HCT116 (cell line): Measurements from ENCODE around the gene ADCY10. TPM values are rescaled to one million over a fixed set of nuclear protein-coding genes. Genes with fewer than 3 reads are reported as not detected.

Source experiments
- ATAC-seq: fragments of 200-7000 bp; cut with Tn5 transposase; 2 replicates; pipeline ENCODE4 v1.9.1; 2020; ENCODE audit warnings: mild to moderate bottlenecking, moderate library complexity
- BruUV-seq: library from RNA; stranded (reverse); fragments of 400-500 nt; replicated peaks from 2 replicates; lab custom pipeline; 2021; lab: Mats Ljungman, UMichigan
- CTCF ChIA-PET: fragments of 300-600 bp; sonication (Branson Sonifier 250); formaldehyde crosslinking; loops from one replicate; lab custom pipeline; 2021; ENCODE audit warnings: antibody characterized with exemption; lab: Charles Lee
- POLR2A ChIA-PET: fragments of 300-600, 350-600 bp; sonication (Branson Sonifier 250); formaldehyde crosslinking; loops from one replicate; lab custom pipeline; 2021; ENCODE audit warnings: antibody characterized with exemption; lab: Charles Lee
- RAD21 ChIA-PET, 2 experiments: fragments of 300-600 bp; sonication (Branson Sonifier 250); formaldehyde crosslinking; loops; one replicate each; lab custom pipeline; 2023; ENCODE audit warnings: low total read pairs in 2 of 2; ENCODE audit not compliant: uncharacterized antibody in 2 of 2, unreplicated experiment in 2 of 2, low non-redundant PET in 1 of 2; lab: Charles Lee
- DNase-seq: peaks from one replicate; pipeline ENCODE4 v3.0.0-alpha.2; 2010; ENCODE audit warnings: low read depth, low spot score
- H2AFZ ChIP-seq: fragments of 200-600 bp; shearing (Covaris generic), sonication (generic); 2 replicates; pipeline ENCODE4 v1.6.1; 2017; ENCODE audit warnings: low read depth, mixed run types, mixed read lengths, antibody characterized with exemption, low read length; ENCODE audit not compliant: poor library complexity, severe bottlenecking
- H3K27ac ChIP-seq: 2 replicates; pipeline ENCODE4 v1.5.1; 2012; ENCODE audit warnings: low read depth, low read length
- H3K27me3 ChIP-seq: fragments of 200-600 bp; sonication (generic); 2 replicates; pipeline ENCODE4 v1.6.1; 2016; ENCODE audit warnings: mixed run types, low read length, mixed read lengths; ENCODE audit not compliant: insufficient read depth
- H3K36me3 ChIP-seq, 2 experiments: fragments of 200-500 bp in 1 of 2; fragments of 200-600 bp in 1 of 2; sonication (Bioruptor generic) in 1 of 2; sonication (generic) in 1 of 2; 2 replicates each; pipeline versions ENCODE4 v1.5.1 to v1.6.1; 2014 to 2016; ENCODE audit warnings: low read length in 2 of 2, inconsistent platforms in 1 of 2, mixed read lengths in 1 of 2, mixed run types in 1 of 2; ENCODE audit not compliant: insufficient read depth in 2 of 2, control insufficient read depth in 1 of 2
- H3K4me1 ChIP-seq, 2 experiments: fragments of 200-600 bp in 1 of 2; sonication (generic) in 1 of 2; 2 replicates each; pipeline versions ENCODE4 v1.5.1 to v1.6.1; 2012 to 2017; ENCODE audit warnings: low read length in 2 of 2, inconsistent platforms in 1 of 2, mild to moderate bottlenecking in 1 of 2, mixed read lengths in 1 of 2, mixed run types in 1 of 2, moderate library complexity in 1 of 2; ENCODE audit not compliant: insufficient read depth in 2 of 2, control insufficient read depth in 1 of 2
- H3K4me2 ChIP-seq: fragments of 200-600 bp; sonication (generic); 2 replicates; pipeline ENCODE4 v1.6.1; 2017; ENCODE audit warnings: mixed run types, low read length, mixed read lengths
- H3K4me3 ChIP-seq, 2 experiments: fragments of 200-600 bp in 1 of 2; sonication (generic) in 1 of 2; replicated peaks in 1 of 2; 2 replicates each; pipeline ENCODE4 v1.5.1; 2011 to 2016; ENCODE audit warnings: low read length in 2 of 2, control low read depth in 1 of 2, low read depth in 1 of 2, mild to moderate bottlenecking in 1 of 2, mixed read lengths in 1 of 2, mixed run types in 1 of 2
- H3K79me2 ChIP-seq: fragments of 200-600 bp; sonication (generic); 2 replicates; pipeline ENCODE4 v1.6.1; 2017; ENCODE audit warnings: mild to moderate bottlenecking, mixed run types, low read length, moderate library complexity, mixed read lengths; ENCODE audit not compliant: insufficient read depth
- H3K9ac ChIP-seq: fragments of 200-600 bp; sonication (generic); 2 replicates; pipeline ENCODE4 v1.6.1; 2016; ENCODE audit warnings: low read length, mixed read lengths
- H3K9me2 ChIP-seq: fragments of 200-600 bp; sonication (generic), shearing (Covaris generic); 2 replicates; pipeline ENCODE4 v1.6.1; 2017; ENCODE audit warnings: mixed run types, mild to moderate bottlenecking, moderate library complexity; ENCODE audit not compliant: insufficient read depth
- H3K9me3 ChIP-seq, 2 experiments: fragments of 200-500 bp in 1 of 2; fragments of 200-600 bp in 1 of 2; sonication (Bioruptor generic) in 1 of 2; sonication (generic) in 1 of 2; 2 replicates each; pipeline ENCODE4 v1.6.1; 2014 to 2017; ENCODE audit warnings: low read length in 2 of 2, mixed read lengths in 2 of 2, inconsistent platforms in 1 of 2, low read depth in 1 of 2, mild to moderate bottlenecking in 1 of 2, mixed run types in 1 of 2, moderate library complexity in 1 of 2; ENCODE audit not compliant: control insufficient read depth in 1 of 2, insufficient read depth in 1 of 2
- H4K20me1 ChIP-seq: fragments of 200-600 bp; sonication (generic), shearing (Covaris generic); 2 replicates; pipeline ENCODE4 v1.6.1; 2017; ENCODE audit warnings: mixed run types, mild to moderate bottlenecking, moderate library complexity; ENCODE audit not compliant: insufficient read depth
- CTCF ChIP-seq, 3 experiments: fragments of 200-600 bp in 1 of 3; sonication (generic) in 1 of 3; IDR thresholded peaks in 2 of 3; conservative IDR thresholded peaks in 1 of 3; 2 replicates each; pipeline ENCODE4 v1.5.1; 2012 to 2017; ENCODE audit warnings: low read depth in 2 of 3, low read length in 2 of 3, antibody characterized with exemption in 1 of 3, borderline replicate concordance in 1 of 3, control low read depth in 1 of 3, mild to moderate bottlenecking in 1 of 3, mixed read lengths in 1 of 3, mixed run types in 1 of 3, moderate library complexity in 1 of 3; ENCODE audit not compliant: insufficient read depth in 1 of 3
- EZH2phosphoT487 ChIP-seq: fragments of 200-600 bp; IDR thresholded peaks from 2 replicates; pipeline ENCODE4 v1.6.1; 2018; ENCODE audit warnings: antibody characterized with exemption, borderline replicate concordance
- RAD21 ChIP-seq: IDR thresholded peaks from 2 replicates; pipeline ENCODE4 v1.6.1; 2012; ENCODE audit warnings: low read depth, mild to moderate bottlenecking
- SP1 ChIP-seq: IDR thresholded peaks from 2 replicates; pipeline ENCODE4 v1.6.1; 2012; ENCODE audit warnings: low read depth
- SRF ChIP-seq: IDR thresholded peaks from 2 replicates; pipeline ENCODE4 v1.6.1; 2012; ENCODE audit warnings: low read depth
- TCF7L2 ChIP-seq: IDR thresholded peaks from 2 replicates; pipeline ENCODE4 v1.7.0; 2011; ENCODE audit warnings: borderline replicate concordance, inconsistent platforms; ENCODE audit not compliant: insufficient read depth, insufficient read length; ENCODE audit errors: extremely low read depth
- ZNF274 ChIP-seq: fragments of 200-500 bp; sonication (Bioruptor generic); IDR thresholded peaks from 2 replicates; pipeline ENCODE4 v1.6.1; 2014; ENCODE audit warnings: mild to moderate bottlenecking, low read depth, low read length, inconsistent platforms
- intact Hi-C: fragments of 100-400 bp; cut with micrococcal nuclease; formaldehyde crosslinking; loops from 2 replicates; pipeline ENCODE4 v1.10.0; 2022
- total RNA-seq: library from RNA; stranded (reverse); gene quantifications from one replicate; pipeline ENCODE4 v1.2.1, GENCODE V29; 2021; ENCODE audit not compliant: unreplicated experiment

The ADCY10 gene
- total RNA-seq, 1 experiment from 2014 or later, result 0.30 TPM

- TF ChIP-seq CTCF (IDR thresholded peaks at IDR 0.05 in 2 of 3, conservative IDR thresholded peaks at IDR 0.05 in 1 of 3; ENCODE audit: borderline replicate concordance in 1 of 3, insufficient read depth in 1 of 3, low read depth in 2 of 3, low read length in 2 of 3) (no peak), EZH2phosphoT487 (no peak), SP1 (no peak), RAD21 (no peak), ZNF274 (no peak), TCF7L2 (no peak), SRF (no peak)
- TF ChIP-seq, all 23 proteins: peak for 0
- H3K9ac ChIP-seq, result no peak overlapping the region
- no peaks in the 10 kb centered on the region for H3K27me3 ChIP-seq
- ChIA-PET CTCF (interaction anchor here (1.0 kb wide), 1 partner anchor 14 kb away, joined by 3 read pairs; no protein-coding TSS in a partner anchor), POLR2A (no interaction called here), RAD21 (no interaction called here)
- no peak for ATAC-seq
- intact Hi-C loops, result no loop called here
- H3K36me3 ChIP-seq, result peaks cover 3 to 21% of the 10 kb centered on the region in 2 experiments; a peak in 2 of 4 replicates
- DNase-seq, result no peak
- H3K4me2 ChIP-seq, result no peak overlapping the region
- no peaks in the 10 kb centered on the region for H3K9me3 ChIP-seq
- H3K27ac ChIP-seq, result no peak overlapping the region
- no peak overlapping the region for H2AFZ ChIP-seq
- BruUV-seq, result no TSS peak
- H3K9me2 ChIP-seq, result no peaks in the 10 kb centered on the region
- H3K4me1 ChIP-seq, result no peaks in the 10 kb centered on the region
- no peak overlapping the region for H3K4me3 ChIP-seq
- H3K79me2 ChIP-seq, result no peaks in the 10 kb centered on the region
- H4K20me1 ChIP-seq, result no peaks in the 10 kb centered on the region
Observed at GRCh38 chr1:167789501-167789900, 124.4 kb downstream of the ADCY10 start.

- H3K27me3 ChIP-seq, result no peaks in the 10 kb centered on the region
- H3K4me1 ChIP-seq, result no peaks in the 10 kb centered on the region
- H3K79me2 ChIP-seq, result no peaks in the 10 kb centered on the region
- BruUV-seq, result no TSS peak
- ATAC-seq (no peak), DNase-seq (no peak)
- H3K9ac ChIP-seq, result no peak overlapping the region
- H4K20me1 ChIP-seq, result no peaks in the 10 kb centered on the region
- no peaks in the 10 kb centered on the region for H3K9me2 ChIP-seq
- H3K36me3 ChIP-seq, result peaks cover 3 to 27% of the 10 kb centered on the region in 2 experiments; a peak in 2 of 4 replicates
- TF ChIP-seq SP1, result no peak
- no peak overlapping the region for H3K4me2 ChIP-seq
- no peak overlapping the region for H3K4me3 ChIP-seq
- no peaks in the 10 kb centered on the region for H3K9me3 ChIP-seq
- intact Hi-C loops, result no loop called here
- ChIA-PET RAD21 (no interaction called here), POLR2A (no interaction called here), CTCF (no interaction called here)
- no peak overlapping the region for H3K27ac ChIP-seq
- no peak overlapping the region for H2AFZ ChIP-seq
Observed at GRCh38 chr1:167786502-167786901, 127.4 kb downstream of the ADCY10 start.
